CD4-positive, alpha-beta T cell treated with Interleukin-15 for 1 hour (primary cell): Measurements from ENCODE around the gene PFKM.

Experiments
- DNase-seq: peaks from one replicate; pipeline ENCODE4 v3.0.0-alpha.2; 2020

The PFKM gene

DNA sequence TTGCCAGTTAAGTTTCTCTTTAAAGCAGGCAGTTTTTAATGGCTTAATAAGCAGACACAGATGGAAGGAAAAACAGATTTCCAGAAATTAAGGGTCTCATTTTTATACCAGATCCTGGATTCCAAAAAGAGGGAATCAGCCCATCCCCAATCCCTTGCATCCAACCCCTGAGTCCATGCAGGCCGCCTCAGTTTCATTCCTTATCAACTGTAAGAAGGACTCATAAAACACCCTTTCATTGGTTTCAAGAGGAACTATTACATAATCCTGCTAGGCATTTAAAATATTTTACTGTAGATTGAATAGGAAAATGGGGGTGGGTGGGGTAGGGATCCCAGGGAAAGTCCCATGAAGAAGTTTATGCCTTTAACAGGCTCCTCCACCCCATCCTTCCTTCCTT is 73.7 kb downstream of the PFKM start:
- DNase-seq, result no peak

DNA sequence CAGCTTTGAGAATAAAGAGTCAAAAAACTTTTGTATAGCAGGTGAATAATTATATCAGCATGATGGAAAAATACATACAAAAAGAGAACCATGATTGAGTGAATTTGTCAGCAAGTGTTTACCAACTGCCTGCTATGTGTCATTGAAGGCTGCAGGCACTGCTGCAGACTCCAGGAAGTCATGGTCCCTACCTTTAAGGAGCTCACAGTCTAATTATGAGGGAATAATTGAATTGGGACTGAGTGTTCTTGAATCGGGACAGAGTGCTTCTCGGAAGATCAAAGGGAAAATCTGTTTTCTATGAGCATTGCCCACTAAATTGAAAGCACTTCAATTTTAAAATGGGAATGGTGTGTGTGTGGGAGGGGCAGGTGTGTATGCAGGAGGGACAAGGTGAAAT is 74.5 kb downstream of the PFKM start:
- DNase-seq, result no peak

DNA sequence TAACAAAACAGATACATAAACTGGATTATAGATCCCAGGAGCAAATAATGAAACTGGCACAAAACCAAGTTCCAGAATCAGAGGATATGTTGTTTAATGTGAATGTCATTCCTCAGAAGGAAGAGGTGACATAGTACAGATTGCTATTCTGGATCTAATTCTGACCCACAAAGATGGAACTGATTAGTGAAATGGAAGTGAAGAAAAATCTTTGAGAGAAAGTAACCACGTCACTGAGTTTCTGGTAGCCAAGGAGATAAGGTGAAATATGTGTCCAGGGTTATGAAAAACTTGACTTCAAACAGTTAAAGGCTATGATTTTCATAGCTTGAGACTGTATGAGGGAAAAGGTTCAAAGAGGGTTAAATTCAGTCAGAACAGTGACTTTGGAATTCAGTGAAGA is 75.6 kb downstream of the PFKM start:
- no peak for DNase-seq
